B cell (primary cell): ENCODE measurements around the gene UBL3.

Experiments
- CTCF ChIP-seq: fragments of 200-600 bp; IDR thresholded peaks from one replicate; pipeline ENCODE4 v1.8.0; 2022; ENCODE audit warnings: antibody characterized with exemption, mild to moderate bottlenecking
- EZH2 ChIP-seq: IDR thresholded peaks from 2 replicates; pipeline ENCODE4 v1.6.1; 2012; ENCODE audit warnings: borderline replicate concordance, low read depth, mild to moderate bottlenecking, moderate library complexity, low read length; ENCODE audit not compliant: insufficient read depth, poor library complexity, severe bottlenecking

GRCh38 chr13:29857085-29857484, 6.7 kb upstream of the UBL3 start:
- no peak for TF ChIP-seq CTCF
- no peak for TF ChIP-seq EZH2
